ENCODE data around the gene THTPA.

DNA sequence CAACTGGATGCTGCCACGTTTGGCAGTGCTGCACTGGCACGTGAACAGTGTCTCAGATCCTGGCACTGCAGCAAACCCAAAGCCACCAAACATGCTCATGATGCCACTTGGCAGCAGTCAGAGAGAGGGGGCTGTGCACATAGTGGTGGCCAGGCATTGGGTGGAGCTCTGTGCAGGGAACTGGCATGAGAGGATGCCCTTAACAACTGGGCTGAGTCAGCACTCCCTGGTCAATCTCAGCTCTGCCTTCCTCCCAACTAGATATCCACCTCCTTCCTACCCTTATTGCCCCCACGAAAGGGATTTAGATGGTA, 41.5 kb upstream of the THTPA start:
- TF ChIP-seq RNF2 (conservative IDR thresholded peaks at IDR 0.05; ENCODE audit: low read depth), result no peak
- TF ChIP-seq JUN (CRISPR knock-in tag; IDR thresholded peaks at IDR 0.05), result no peak
- no peak for TF ChIP-seq POLR2AphosphoS5 (IDR thresholded peaks at IDR 0.05; ENCODE audit: low read depth, low read length)
- no peak for TF ChIP-seq POLR2A (IDR thresholded peaks at IDR 0.05; ENCODE audit: insufficient read depth in 1 of 2, low read depth in 2 of 2, low read length in 2 of 2)
- TF ChIP-seq, protein P1, sequence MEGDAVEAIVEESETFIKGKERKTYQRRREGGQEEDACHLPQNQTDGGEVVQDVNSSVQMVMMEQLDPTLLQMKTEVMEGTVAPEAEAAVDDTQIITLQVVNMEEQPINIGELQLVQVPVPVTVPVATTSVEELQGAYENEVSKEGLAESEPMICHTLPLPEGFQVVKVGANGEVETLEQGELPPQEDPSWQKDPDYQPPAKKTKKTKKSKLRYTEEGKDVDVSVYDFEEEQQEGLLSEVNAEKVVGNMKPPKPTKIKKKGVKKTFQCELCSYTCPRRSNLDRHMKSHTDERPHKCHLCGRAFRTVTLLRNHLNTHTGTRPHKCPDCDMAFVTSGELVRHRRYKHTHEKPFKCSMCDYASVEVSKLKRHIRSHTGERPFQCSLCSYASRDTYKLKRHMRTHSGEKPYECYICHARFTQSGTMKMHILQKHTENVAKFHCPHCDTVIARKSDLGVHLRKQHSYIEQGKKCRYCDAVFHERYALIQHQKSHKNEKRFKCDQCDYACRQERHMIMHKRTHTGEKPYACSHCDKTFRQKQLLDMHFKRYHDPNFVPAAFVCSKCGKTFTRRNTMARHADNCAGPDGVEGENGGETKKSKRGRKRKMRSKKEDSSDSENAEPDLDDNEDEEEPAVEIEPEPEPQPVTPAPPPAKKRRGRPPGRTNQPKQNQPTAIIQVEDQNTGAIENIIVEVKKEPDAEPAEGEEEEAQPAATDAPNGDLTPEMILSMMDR (CRISPR knock-in tag; IDR thresholded peaks at IDR 0.05), result no peak
- no peak for TF ChIP-seq ZNF776 (CRISPR knock-in tag; IDR thresholded peaks at IDR 0.05)
- TF ChIP-seq CBX2 (IDR thresholded peaks at IDR 0.05; ENCODE audit: low read depth, low read length), result no peak
- no peak for TF ChIP-seq CBX2 (CRISPR knock-in tag; IDR thresholded peaks at IDR 0.05; ENCODE audit: low read depth)
- no peak for TF ChIP-seq ZNF256 (CRISPR knock-in tag; conservative IDR thresholded peaks at IDR 0.05)
- TF ChIP-seq FOXK2 (IDR thresholded peaks at IDR 0.05), result no peak

Data from HepG2 (cell line).